B cell (primary cell): ENCODE measurements around the gene THRB. TPM values are rescaled to one million over a fixed set of nuclear protein-coding genes. Genes with fewer than 3 reads are reported as not detected.

Source experiments
- ATAC-seq: fragments of 200-7000 bp; cut with Tn5 transposase; one replicate; pipeline ENCODE4 v1.10.0; 2021; ENCODE audit warnings: low read depth, mild to moderate bottlenecking, moderate number of reproducible peaks, moderate library complexity
- CTCF ChIA-PET: fragments of 350-600 bp; sonication (Branson Sonifier 250); formaldehyde crosslinking; loops from one replicate; lab custom pipeline; 2021; ENCODE audit warnings: antibody characterized with exemption, inconsistent platforms; lab: Charles Lee
- POLR2A ChIA-PET: fragments of 350-600 bp; sonication (Branson Sonifier 250); formaldehyde crosslinking; loops from one replicate; lab custom pipeline; 2021; ENCODE audit warnings: antibody characterized with exemption; lab: Charles Lee
- DNase-seq: peaks from one replicate; pipeline ENCODE4 v3.0.0; 2013
- H2AFZ ChIP-seq: 2 replicates; pipeline ENCODE4 v1.6.1; 2012; ENCODE audit warnings: mild to moderate bottlenecking, low read depth, low read length; ENCODE audit not compliant: insufficient read depth, poor library complexity, severe bottlenecking
- H3K27ac ChIP-seq, 2 donors: 1 replicate in 1 of 2; 2 replicates in 1 of 2; pipeline ENCODE4 v1.5.1; 2012 to 2013; ENCODE audit warnings: low read length in 2 of 2, mild to moderate bottlenecking in 2 of 2, moderate library complexity in 1 of 2
- H3K27me3 ChIP-seq, 4 experiments: fragments of 200-600 bp in 1 of 4; sonication (generic) in 1 of 4; replicated peaks in 1 of 4; 1 replicate in 2 of 4; 2 replicates in 2 of 4; pipeline versions ENCODE4 v1.6.1 to v1.7.0; 2013 to 2016; ENCODE audit warnings: low read length in 3 of 4, mild to moderate bottlenecking in 2 of 4, mixed read lengths in 1 of 4, moderate library complexity in 1 of 4; ENCODE audit not compliant: insufficient read depth in 4 of 4, control insufficient read depth in 3 of 4; ENCODE audit errors: control extremely low read depth in 1 of 4
- H3K36me3 ChIP-seq, 2 experiments: replicated peaks in 1 of 2; 1 replicate in 1 of 2; 2 replicates in 1 of 2; pipeline versions ENCODE4 v1.6.1 to v1.7.1; 2013; ENCODE audit warnings: low read length in 1 of 2; ENCODE audit not compliant: insufficient read depth in 2 of 2, control insufficient read depth in 1 of 2; ENCODE audit errors: control extremely low read depth in 1 of 2, extremely low read depth in 1 of 2
- H3K4me1 ChIP-seq, 2 donors: fragments of 200-600 bp in 1 of 2; sonication (generic) in 1 of 2; 1 replicate in 1 of 2; 2 replicates in 1 of 2; pipeline versions ENCODE4 v1.5.1 to v1.6.1; 2013 to 2017; ENCODE audit warnings: low read length in 2 of 2; ENCODE audit not compliant: control insufficient read depth in 2 of 2, insufficient read depth in 2 of 2
- H3K4me2 ChIP-seq: replicated peaks from 2 replicates; pipeline ENCODE3; 2012; ENCODE audit warnings: mild to moderate bottlenecking, low read depth, low read length; ENCODE audit not compliant: poor library complexity, severe bottlenecking
- H3K4me3 ChIP-seq, 5 experiments: fragments of 200-600 bp in 1 of 5; sonication (generic) in 1 of 5; 1 replicate in 3 of 5; 2 replicates in 2 of 5; pipeline versions ENCODE4 v1.5.1 to v1.7.0; 2011 to 2016; ENCODE audit warnings: low read length in 4 of 5, mild to moderate bottlenecking in 4 of 5, low read depth in 2 of 5, control low read depth in 1 of 5, moderate library complexity in 1 of 5; ENCODE audit not compliant: insufficient read depth in 1 of 5; ENCODE audit errors: control extremely low read depth in 1 of 5, extremely low read depth in 1 of 5
- H3K79me2 ChIP-seq: fragments of 200-600 bp; sonication (generic); one replicate; pipeline ENCODE4 v1.6.0; 2016; ENCODE audit warnings: low read length; ENCODE audit not compliant: control insufficient read depth, insufficient read depth
- H3K9ac ChIP-seq: fragments of 200-600 bp; sonication (generic); 2 replicates; pipeline ENCODE4 v1.6.1; 2017; ENCODE audit warnings: mild to moderate bottlenecking, low read length, moderate library complexity
- H3K9me3 ChIP-seq, 3 donors: one replicate each; pipeline versions ENCODE4 v1.6.1 to v1.7.1; 2013; ENCODE audit warnings: low read length in 2 of 3; ENCODE audit not compliant: control insufficient read depth in 2 of 3, insufficient read depth in 1 of 3; ENCODE audit errors: control extremely low read depth in 1 of 3
- H4K20me1 ChIP-seq: 2 replicates; pipeline ENCODE4 v1.6.0; 2012; ENCODE audit warnings: mild to moderate bottlenecking, low read length; ENCODE audit not compliant: insufficient read depth, control insufficient read depth, poor library complexity, severe bottlenecking
- H3K27ac Mint-ChIP-seq: one replicate; pipeline ENCODE4 v1.8.0; 2021; ENCODE audit warnings: mixed read lengths
- H3K27me3 Mint-ChIP-seq: one replicate; pipeline ENCODE4 v1.8.0; 2021; ENCODE audit warnings: mixed read lengths
- H3K4me1 Mint-ChIP-seq: one replicate; pipeline ENCODE4 v1.8.0; 2021; ENCODE audit warnings: mixed read lengths
- H3K4me3 Mint-ChIP-seq: one replicate; pipeline ENCODE4 v1.8.0; 2021; ENCODE audit warnings: mixed read lengths
- H3K9me3 Mint-ChIP-seq: one replicate; pipeline ENCODE4 v1.8.0; 2022; ENCODE audit warnings: mixed read lengths; ENCODE audit not compliant: insufficient read depth
- CTCF ChIP-seq: fragments of 200-600 bp; IDR thresholded peaks from one replicate; pipeline ENCODE4 v1.8.0; 2022; ENCODE audit warnings: antibody characterized with exemption, mild to moderate bottlenecking
- EZH2 ChIP-seq: IDR thresholded peaks from 2 replicates; pipeline ENCODE4 v1.6.1; 2012; ENCODE audit warnings: borderline replicate concordance, low read depth, mild to moderate bottlenecking, moderate library complexity, low read length; ENCODE audit not compliant: insufficient read depth, poor library complexity, severe bottlenecking
- WGBS: methylation state at CpG from one replicate; pipeline ENCODE4 v1.1.5; 2013; ENCODE audit warnings: missing lambda C conversion rate; ENCODE audit not compliant: insufficient coverage; 5-methylcytosine and 5-hydroxymethylcytosine counted together
- intact Hi-C: fragments of 100-400 bp; cut with micrococcal nuclease; formaldehyde crosslinking; loops from one replicate; pipeline ENCODE4 v1.10.0; 2022
- polyA plus RNA-seq: library from polyadenylated mRNA; depleted of rRNA; stranded (reverse); fragments of >200 nt; gene quantifications from 2 replicates; pipeline ENCODE4 v1.2.3, GENCODE V29; 2012
- total RNA-seq, 2 donors: library from RNA; stranded (reverse); fragments of 120-200 nt in 1 of 2; gene quantifications; 1 replicate in 1 of 2; 2 replicates in 1 of 2; pipeline versions ENCODE4 v1.2.3 to v1.2.4, GENCODE V29; 2013 to 2022

Gene THRB
- total and polyA plus RNA-seq, 2 donors (not counting 1 experiment from before 2014, with no cell fraction given), result 0.86 to 1.8 TPM

- DNase-seq (no peak), ATAC-seq (no peak)
- no peaks in the 10 kb centered on the region for H3K36me3 ChIP-seq
- H3K4me2 ChIP-seq, result no peak overlapping the region
- H3K9me3 ChIP-seq, result no peaks in the 10 kb centered on the region
- intact Hi-C loops, result no loop called here
- no peak overlapping the region for H3K4me3 Mint-ChIP-seq
- peaks cover 6% of the 10 kb centered on the region for H3K27me3 Mint-ChIP-seq
- H3K4me1 ChIP-seq, result no peaks in the 10 kb centered on the region
- ChIA-PET POLR2A (no interaction called here), CTCF (no interaction called here)
- H3K4me1 Mint-ChIP-seq, result no peaks in the 10 kb centered on the region
- H4K20me1 ChIP-seq, result no peaks in the 10 kb centered on the region
- no peaks in the 10 kb centered on the region for H3K9me3 Mint-ChIP-seq
- H3K9ac ChIP-seq, result no peak overlapping the region
- no peak overlapping the region for H3K4me3 ChIP-seq
- H3K27ac Mint-ChIP-seq, result no peak overlapping the region
- no peaks in the 10 kb centered on the region for H3K79me2 ChIP-seq
- TF ChIP-seq CTCF (no peak), EZH2 (no peak)
- WGBS, result no CpG with 5 or more reads among the region's 3 CpGs
- no peaks in the 10 kb centered on the region for H3K27me3 ChIP-seq
- H2AFZ ChIP-seq, result no peak overlapping the region
- H3K27ac ChIP-seq, result no peak overlapping the region
These were observed 17.6 kb downstream of the THRB start for GRCh38 chr3:24476871-24477656.

- H4K20me1 ChIP-seq, result no peaks in the 10 kb centered on the region
- H3K79me2 ChIP-seq, result no peaks in the 10 kb centered on the region
- H3K36me3 ChIP-seq, result no peaks in the 10 kb centered on the region
- Mint-ChIP-seq H3K9me3 (no peaks in the 10 kb centered on the region), H3K27me3 (peaks cover 6% of the 10 kb centered on the region), H3K4me3 (no peak overlapping the region), H3K27ac (no peak overlapping the region), H3K4me1 (no peaks in the 10 kb centered on the region)
- no peaks in the 10 kb centered on the region for H3K9me3 ChIP-seq
- H3K27me3 ChIP-seq, result no peaks in the 10 kb centered on the region
- no peak overlapping the region for H2AFZ ChIP-seq
- H3K4me1 ChIP-seq, result no peaks in the 10 kb centered on the region
- no peak overlapping the region for H3K4me2 ChIP-seq
- ATAC-seq (no peak), DNase-seq (no peak)
- intact Hi-C loops, result no loop called here
- H3K4me3 ChIP-seq, result no peak overlapping the region
- POLR2A ChIA-PET, result interaction anchor here (0.6 kb wide), 1 partner anchor 81 kb away, joined by 3 read pairs; no protein-coding TSS in a partner anchor
- no peak overlapping the region for H3K27ac ChIP-seq
- 67% methylated on average over 1 of the region's 1 CpG for WGBS
- no peak overlapping the region for H3K9ac ChIP-seq
- CTCF ChIA-PET, result no interaction called here
- TF ChIP-seq EZH2, result no peak
- no peak for TF ChIP-seq CTCF
These were observed 18.7 kb downstream of the THRB start for GRCh38 chr3:24475925-24476324.
